Stimulated activated CD8-positive, alpha-beta memory T cell treated with anti-CD3 and anti-CD28 coated beads, Interleukin-7, amount 100 ng/mL, for 1 hour (primary cell): ENCODE measurements around the gene CFAP100.

Experiments used
- DNase-seq, 2 donors: peaks; one replicate each; pipeline ENCODE4 v3.0.0-alpha.2; 2020; ENCODE audit warnings: low read depth in 2 of 2

CFAP100 gene

GRCh38 chr3:126421573-126422119 is 26.9 kb downstream of the CFAP100 start:
- DNase-seq, result no peak

DNA sequence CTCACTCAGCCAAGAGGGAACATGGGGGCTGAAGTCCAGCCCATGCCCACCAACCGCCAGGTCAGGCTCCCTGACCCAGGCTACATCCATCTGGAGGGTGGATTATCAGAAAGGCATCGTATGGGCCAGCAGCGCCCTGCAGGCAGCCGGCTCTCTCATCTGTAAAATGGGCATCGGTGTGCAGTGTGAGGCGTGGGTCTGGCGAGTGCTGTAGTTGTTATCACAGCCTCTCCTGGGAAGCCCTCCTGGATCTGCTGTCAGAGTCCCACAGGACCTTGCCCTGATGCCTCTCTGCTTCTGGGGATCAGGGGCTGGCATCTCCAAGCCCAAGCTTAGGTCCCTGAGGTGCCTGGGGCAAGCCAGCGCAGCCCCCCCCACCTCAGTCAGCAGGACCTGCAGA is 27.4 kb downstream of the CFAP100 start:
- DNase-seq, result no peak

GRCh38 chr3:126422571-126423091 is 27.9 kb downstream of the CFAP100 start:
- no peak for DNase-seq

GRCh38 chr3:126423191-126424038 is 28.7 kb downstream of the CFAP100 start:
- no peak for DNase-seq

GRCh38 chr3:126424039-126424717 is 29.5 kb downstream of the CFAP100 start:
- DNase-seq, result no peak

- DNase-seq, result no peak
These were observed 30.0 kb downstream of the CFAP100 start for GRCh38 chr3:126424751-126425150.

GRCh38 chr3:126431103-126431534 is 36.4 kb downstream of the CFAP100 start:
- no peak for DNase-seq

- no peak for DNase-seq
These were observed 37.8 kb downstream of the CFAP100 start for GRCh38 chr3:126432361-126433104.

- DNase-seq, result no peak
These were observed 38.4 kb downstream of the CFAP100 start for GRCh38 chr3:126433105-126433430.

- no peak for DNase-seq
These were observed 39.0 kb downstream of the CFAP100 start for GRCh38 chr3:126433496-126434263.

DNA sequence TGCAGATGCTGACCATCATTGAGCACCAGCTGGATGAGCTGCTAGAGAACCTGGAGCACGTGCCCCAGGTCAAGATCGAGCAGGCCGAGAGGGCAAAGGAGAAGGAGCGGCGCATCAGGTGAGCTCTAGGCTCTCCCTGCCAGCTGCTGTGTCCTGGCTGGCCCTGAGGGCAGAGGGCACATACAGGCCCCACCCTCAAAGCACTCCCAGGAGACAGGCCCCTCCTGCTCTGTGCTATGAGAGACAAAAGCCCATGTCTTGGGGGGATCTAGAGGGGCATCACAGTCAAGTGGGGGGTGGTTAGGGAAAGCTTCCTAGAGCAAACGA is 39.5 kb downstream of the CFAP100 start:
- no peak for DNase-seq

DNA sequence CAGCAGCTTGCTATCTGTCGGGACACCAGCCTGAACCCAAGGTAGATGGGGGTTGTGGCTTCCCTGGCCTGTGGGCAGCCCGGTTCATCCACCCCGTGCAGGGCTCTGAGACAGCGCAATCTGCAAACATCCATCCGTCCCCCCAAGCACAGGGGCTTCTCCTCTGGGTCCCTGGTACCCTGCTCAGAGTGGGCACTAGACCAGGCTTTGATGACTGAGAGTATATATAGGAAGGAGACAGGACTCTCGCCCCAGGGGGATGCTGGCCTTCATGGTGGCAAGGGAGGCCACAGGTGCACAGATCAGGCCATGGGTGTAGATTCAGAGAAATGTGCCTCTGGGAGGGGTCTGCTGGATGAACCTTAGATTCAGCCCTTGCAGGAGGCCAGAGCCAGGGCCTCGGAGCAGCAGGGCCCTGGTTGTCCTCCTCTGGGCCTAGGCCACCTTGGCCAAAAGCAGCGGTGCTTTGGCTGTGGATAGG is 40.3 kb downstream of the CFAP100 start:
- DNase-seq, result no peak

DNA sequence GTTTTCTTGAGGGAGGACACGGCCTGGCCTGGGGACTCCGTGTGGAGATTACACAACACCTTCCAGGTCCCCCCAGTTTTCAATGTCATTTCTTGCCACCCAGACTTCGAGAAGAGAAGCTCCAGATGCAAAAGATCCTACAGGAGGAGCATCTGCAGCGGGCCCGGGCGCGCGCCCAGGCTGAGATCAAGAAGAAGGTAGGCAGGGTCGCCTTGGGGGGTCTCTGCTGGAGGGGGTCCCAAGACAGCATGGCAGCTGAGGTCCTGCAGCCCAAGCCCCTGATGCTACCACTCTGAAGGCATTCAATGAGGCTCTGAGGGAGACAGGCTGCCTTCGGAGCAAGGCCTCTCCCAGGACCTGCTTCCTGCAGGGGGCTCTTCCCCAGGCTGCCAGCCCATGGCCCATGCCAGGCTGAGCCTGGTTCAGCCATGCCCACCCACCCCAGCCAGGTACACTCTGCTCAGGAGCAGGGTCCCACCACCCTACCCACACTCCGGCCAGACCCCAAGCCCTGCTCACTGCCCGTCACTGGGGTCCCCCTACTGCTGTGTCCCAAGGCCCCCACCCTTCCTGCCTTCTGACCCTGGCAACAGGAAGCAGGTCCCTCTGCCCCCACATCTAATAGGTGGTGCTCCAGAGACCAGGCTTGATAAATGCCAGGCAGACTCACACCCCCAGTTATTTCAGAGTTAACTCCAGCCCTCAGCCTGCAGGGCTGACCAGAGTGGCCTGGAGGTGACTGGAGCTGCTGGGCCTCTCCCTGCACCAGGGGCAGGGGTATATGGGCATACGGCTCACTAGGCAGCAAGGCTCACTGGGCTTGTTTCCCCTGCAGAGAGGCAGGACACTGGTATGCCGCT is 41.0 kb downstream of the CFAP100 start:
- no peak for DNase-seq

- no peak for DNase-seq
These were observed 42.4 kb downstream of the CFAP100 start for GRCh38 chr3:126436826-126437717.

DNA sequence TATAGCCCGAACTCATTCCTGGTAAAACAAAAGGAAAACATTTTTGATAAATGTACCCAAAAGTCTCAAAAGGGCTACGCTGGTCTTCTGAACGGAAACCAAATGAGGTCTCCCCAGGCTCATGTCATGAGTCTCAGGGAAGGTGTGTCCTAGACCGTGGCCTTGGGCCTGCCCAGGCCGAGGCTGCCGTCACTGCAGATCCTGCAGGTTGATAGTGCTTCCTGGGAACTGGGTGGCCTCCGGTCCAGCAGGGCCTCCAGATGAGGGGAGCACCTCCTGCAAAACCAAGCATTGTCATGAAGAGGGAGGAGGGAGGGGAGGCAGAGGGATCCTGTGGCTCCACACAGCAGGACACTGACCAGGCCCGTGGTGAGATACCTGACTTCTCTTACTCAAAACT is 43.5 kb downstream of the CFAP100 start:
- no peak for DNase-seq

- no peak for DNase-seq
These were observed 44.0 kb downstream of the CFAP100 start for GRCh38 chr3:126438746-126439145.

DNA sequence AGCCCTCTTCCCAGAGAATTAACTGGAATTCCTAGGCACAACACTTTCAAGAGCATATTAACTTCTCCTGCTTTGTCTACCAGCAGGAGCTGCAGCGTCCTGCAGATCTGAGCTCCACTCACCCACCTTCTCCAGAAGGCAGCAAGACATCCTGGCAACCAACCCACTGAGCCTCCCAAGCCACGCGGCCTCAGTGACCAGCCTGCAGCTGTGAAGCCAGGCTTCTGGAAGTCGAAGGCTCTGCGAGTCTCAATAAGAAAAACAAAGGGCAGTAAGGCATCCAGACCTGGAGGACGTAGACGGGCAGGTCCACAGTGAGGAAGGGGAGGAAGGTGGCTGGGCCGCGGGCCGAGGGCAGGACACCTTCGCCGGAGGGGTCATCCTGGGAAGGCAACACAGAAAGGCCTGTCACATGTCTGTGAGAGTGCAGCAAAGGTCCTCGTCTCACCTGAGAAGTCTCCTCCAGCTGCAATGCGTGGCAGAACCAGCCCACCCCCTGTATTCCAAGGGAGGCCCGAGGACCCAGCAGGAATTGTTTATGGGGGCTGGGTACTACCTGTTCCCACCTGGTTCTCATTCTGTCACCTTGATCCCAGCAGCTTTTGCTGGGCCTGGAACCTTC is 44.7 kb downstream of the CFAP100 start:
- no peak for DNase-seq

DNA sequence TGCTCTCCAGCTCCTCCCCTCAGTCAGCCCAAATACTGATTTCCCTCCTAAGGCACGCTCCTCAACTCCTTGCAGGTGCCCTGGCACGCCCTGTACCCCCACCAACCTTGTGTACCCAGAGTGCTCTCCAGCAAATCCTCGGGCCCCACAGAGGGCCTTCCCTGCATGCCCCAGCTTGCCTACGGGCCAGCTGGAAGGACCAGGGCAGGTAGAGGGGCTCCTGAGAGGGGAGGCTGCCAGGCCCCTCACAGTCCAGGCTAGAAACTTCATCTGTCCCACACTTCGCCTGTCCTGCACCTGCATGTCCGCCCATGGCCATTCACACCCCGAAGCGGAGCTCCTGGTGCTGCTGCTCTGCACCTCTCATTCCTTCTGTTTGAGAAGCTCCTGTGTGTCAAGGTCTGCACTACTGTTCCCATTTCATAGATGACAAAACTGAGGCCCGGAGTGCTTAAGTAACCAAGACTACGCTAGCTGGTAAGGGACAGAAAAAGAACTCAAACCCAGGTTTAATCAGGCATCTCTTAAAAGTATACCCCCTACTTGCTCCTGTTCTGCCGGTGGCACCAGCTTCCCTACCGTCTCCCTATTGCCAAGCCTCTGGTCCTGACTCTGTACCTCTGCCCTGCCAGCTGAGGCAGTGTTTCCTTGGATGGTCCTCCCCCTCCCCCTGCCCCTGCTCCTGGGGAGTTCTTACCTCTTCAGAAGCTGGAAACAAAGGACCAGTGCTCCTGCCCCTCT is 45.4 kb downstream of the CFAP100 start:
- DNase-seq, result no peak
